IPS-NIHi7 (cell line): ENCODE measurements around the gene HES1.
"Not testable (repeated sequence)": the region's sequence is repeated elsewhere in the genome, so short reads cannot be mapped to it uniquely, and the experiment has no call there.

Experiments
- DNase-seq: peaks from one replicate; pipeline ENCODE4 v3.0.0; 2012; ENCODE audit warnings: mixed read lengths; ENCODE audit errors: extremely low spot score

The HES1 gene

DNA sequence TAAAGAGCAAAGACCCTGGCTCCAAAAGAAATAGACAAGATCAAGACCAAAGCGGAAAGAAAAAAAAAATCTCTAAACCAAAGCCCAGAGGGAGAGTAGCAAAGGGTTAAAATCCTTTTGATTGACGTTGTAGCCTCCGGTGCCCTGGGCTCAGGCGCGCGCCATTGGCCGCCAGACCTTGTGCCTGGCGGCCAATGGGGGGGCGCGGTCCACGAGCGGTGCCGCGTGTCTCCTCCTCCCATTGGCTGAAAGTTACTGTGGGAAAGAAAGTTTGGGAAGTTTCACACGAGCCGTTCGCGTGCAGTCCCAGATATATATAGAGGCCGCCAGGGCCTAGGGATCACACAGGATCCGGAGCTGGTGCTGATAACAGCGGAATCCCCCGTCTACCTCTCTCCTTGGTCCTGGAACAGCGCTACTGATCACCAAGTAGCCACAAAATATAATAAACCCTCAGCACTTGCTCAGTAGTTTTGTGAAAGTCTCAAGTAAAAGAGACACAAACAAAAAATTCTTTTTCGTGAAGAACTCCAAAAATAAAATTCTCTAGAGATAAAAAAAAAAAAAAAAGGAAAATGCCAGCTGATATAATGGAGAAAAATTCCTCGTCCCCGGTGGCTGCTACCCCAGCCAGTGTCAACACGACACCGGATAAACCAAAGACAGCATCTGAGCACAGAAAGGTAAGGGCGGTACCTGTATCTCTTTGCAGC lies at the start of gene HES1:
HES1 (plus strand) TSS at position 343 of the 713 bp plus-strand sequence; CDS start at position 576, 233 bp downstream.
- peak; percentile 83 for DNase-seq

- no peak for DNase-seq
Observed at GRCh38 chr3:194086388-194087075, 49.4 kb upstream of the HES1 start.

- no peak for DNase-seq
Observed at GRCh38 chr3:194087280-194087679, 48.7 kb upstream of the HES1 start.

- no peak for DNase-seq
Observed at GRCh38 chr3:194087995-194088855, 47.7 kb upstream of the HES1 start.

DNA sequence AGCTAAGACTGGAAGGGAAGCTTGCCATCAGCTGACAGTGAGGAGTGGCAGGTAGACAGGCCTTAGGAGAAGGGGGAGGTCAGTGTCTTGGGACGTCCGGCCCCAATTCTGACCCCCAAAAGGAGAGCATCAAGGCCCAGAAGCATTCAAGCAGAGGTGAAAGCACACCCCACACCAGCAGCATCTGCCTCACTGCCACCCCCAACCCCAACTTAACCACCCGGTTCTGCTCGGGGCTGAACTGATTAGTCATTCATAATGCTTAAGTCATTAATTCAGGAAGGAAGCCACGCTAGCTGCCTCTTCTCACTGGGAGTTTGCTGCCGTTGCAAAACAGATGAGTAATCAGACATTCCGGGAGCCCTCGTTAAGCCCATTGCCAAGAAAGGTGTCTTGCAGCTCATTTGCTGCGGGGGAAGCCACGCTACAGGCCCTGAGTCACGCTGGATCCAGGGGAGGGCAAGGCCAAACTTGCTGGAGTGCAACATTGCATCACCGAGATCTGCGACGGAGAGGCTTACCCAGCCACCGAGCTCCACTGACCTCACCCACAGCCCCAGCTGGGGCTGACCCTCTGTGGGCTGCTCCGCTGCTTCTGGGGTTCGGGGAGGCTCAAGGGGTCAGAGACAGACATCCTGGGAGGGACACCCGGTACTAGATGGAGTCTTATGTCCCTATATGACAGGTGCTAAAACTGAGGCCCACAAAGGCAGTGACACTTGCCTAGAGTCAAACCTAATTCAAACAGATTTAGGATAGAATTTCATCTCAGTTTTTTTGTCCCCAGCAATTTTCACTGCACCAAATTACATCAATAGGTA lies 46.4 kb upstream of the HES1 start:
- peak; percentile 86 for DNase-seq

GRCh38 chr3:194090178-194090555 lies 45.8 kb upstream of the HES1 start:
- not testable (repeated sequence) for DNase-seq

DNA sequence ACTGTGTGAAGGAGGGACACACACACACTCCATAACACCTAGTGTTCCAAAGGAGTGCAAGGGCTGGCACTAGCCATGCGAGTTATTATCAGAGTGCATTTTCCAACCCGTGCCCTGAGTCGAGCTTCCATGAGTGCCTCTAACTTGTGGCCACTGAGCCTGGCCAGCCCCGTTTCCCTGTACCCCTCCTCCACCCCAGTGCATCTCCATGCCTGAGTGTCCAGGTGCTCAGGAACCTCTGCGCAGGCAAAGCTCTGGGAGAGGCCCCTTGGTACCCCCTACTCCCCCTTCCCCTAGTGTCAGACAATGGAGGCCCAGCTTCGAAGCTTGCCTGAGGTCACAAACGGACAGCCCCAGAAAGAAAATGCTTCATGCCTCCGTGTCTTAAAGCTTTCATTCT lies 45.2 kb upstream of the HES1 start:
- no peak for DNase-seq

DNA sequence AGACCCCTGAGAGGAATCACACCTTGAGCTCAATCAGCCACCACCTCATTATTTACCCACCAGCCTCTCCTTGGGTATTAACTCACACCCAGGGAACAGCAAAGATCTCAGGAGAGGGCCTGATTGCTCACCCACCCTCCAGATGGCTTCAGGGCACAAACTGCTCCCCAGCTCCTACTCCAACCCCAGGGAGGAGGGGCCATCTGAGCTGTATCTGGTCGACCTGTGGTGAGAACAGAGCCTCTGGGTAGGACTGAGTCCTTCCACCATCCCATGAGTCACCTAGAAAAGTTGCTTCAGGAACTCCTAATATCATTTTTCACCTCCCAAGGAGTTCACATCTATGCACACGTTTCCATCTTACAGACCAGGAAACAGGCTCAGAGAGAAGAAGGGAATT lies 44.8 kb upstream of the HES1 start:
- DNase-seq, result no peak

GRCh38 chr3:194091897-194092296 lies 44.1 kb upstream of the HES1 start:
- not testable (repeated sequence) for DNase-seq

DNA sequence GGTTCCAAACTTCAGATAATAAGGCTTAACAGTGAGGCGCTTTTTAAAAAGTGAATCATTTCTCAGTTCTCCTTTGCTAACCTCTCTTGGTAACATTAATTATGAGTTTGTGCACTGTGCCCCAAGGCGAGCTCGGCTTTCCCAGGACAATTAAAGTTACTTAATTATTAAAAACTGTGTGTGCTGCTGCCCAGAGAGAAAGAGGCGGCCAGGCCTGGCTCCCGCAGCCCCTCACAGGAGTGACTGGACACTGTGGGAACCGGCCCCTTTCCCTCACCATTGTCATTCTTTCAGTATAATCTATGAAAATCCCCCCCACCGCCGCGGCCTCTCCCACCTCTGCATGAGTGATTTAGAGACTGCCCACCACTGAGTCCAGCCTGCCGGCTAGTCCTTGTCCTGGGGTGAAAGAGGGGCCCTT lies 43.1 kb upstream of the HES1 start:
- no peak for DNase-seq

DNA sequence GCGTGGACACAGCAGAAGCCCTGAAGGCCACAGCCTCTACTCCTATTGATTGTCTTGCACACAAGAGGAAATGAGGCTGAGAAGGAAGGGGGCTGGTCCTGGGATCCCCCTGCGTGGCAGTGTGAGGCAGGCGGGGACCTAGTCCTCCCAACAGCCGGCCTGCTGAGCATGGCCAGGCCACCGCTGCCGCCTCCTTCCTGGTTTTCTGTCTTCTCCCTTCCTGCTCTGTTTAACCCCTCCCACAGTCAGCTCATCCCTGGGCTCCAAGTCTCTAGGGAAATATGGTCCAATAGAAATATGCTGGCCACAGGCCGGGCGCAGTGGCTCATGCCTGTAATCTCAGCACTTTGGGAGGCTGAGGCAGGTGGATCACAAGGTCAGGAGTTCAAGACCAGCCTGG lies 42.1 kb upstream of the HES1 start:
- DNase-seq, result no peak

- DNase-seq, result no peak
Observed at GRCh38 chr3:194095464-194095863, 40.5 kb upstream of the HES1 start.

DNA sequence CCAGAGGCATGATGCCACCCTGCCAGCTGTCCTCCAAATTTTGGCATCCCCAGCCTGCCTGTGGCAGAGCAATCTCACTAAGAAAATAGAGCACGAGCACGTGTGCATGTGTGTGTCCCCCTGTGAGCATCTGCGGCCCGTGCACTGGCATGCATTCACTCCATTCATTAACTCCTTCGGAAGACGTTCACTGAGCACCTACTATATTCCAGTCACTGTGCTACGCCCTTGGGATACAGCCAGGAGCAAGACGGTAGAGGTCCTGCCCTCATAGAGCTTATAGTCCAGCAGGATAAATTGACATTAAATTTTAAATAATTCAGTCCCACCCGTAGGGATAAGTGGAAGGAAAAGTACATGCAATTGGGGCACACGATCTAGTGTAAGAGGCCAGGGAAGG lies 40.0 kb upstream of the HES1 start:
- DNase-seq, result no peak

GRCh38 chr3:194097141-194097882 lies 38.6 kb upstream of the HES1 start:
- no peak for DNase-seq

GRCh38 chr3:194098081-194098842 lies 37.7 kb upstream of the HES1 start:
- DNase-seq, result no peak

DNA sequence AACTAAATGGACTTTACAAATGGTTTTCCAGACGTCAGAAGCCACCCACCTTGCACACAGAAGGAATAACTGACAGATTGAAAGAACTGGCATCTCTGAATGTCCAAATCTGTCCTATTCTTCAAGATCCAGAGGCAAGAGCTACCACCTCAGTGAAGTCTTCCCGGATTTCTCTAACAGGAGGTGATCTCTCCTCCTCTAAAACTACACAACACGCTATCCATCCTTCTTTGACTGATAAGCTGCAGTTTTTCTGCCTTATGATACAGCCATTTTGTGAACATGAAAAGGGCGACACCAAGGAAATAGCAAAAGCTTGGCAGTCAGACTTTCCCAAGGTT lies 37.1 kb upstream of the HES1 start:
- DNase-seq, result no peak

- no peak for DNase-seq
Observed at GRCh38 chr3:194099215-194099614, 36.7 kb upstream of the HES1 start.

DNA sequence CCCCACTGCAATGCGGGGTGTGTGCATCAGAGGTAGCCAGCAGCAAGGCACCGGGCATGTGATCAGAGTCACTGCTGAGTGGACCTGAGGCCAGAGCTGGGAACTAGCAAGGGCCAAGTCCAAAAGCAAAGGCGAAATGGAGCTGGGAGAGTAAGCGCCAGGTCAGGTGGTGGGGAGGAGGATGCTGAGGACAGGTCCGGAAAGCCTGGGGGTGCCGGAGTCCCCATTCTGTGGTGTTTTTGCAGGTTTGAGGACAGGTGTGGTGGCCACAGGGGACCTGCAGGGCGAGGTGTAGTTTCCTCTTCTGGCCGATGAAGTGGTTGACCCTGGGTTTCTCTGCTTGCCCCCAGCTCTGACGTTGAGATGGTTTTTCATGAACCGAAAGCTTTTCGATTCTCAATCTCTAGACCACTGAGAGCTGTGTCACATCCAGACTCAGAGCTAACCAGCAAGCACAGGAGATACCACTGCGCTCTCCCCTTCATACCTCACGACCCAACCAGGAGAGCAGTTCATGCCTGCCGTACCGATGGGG lies 35.0 kb upstream of the HES1 start:
- DNase-seq, result no peak

GRCh38 chr3:194101592-194102432 lies 34.1 kb upstream of the HES1 start:
- DNase-seq, result no peak
